GM23248 (cell line): ENCODE measurements around the gene KDM5D.

Experiments used
- EZH2 ChIP-seq: fragments of 200-600 bp; sonication (generic); IDR thresholded peaks from 2 replicates; pipeline ENCODE4 v1.6.1; 2018; ENCODE audit warnings: antibody characterized with exemption, mild to moderate bottlenecking; ENCODE audit not compliant: insufficient read depth, poor library complexity, severe bottlenecking
- EZH2phosphoT487 ChIP-seq: fragments of 200-600 bp; sonication (generic); IDR thresholded peaks from 2 replicates; pipeline ENCODE4 v1.6.1; 2018; ENCODE audit warnings: antibody characterized with exemption, moderate library complexity, mild to moderate bottlenecking, low read depth; ENCODE audit not compliant: insufficient read depth

- TF ChIP-seq EZH2, result no peak
- no peak for TF ChIP-seq EZH2phosphoT487
Observed at GRCh38 chrY:19768375-19768774, 23.8 kb upstream of the KDM5D start.
